HCT116 (cell line): ENCODE results near the gene RAI1. TPM values are rescaled to one million over a fixed set of nuclear protein-coding genes. Genes with fewer than 3 reads are reported as not detected.

Experiments used
- ATAC-seq: fragments of 200-7000 bp; cut with Tn5 transposase; 2 replicates; pipeline ENCODE4 v1.9.1; 2020; ENCODE audit warnings: mild to moderate bottlenecking, moderate library complexity
- BruUV-seq: library from RNA; stranded (reverse); fragments of 400-500 nt; replicated peaks from 2 replicates; lab custom pipeline; 2021; lab: Mats Ljungman, UMichigan
- CTCF ChIA-PET: fragments of 300-600 bp; sonication (Branson Sonifier 250); formaldehyde crosslinking; loops from one replicate; lab custom pipeline; 2021; ENCODE audit warnings: antibody characterized with exemption; lab: Charles Lee
- POLR2A ChIA-PET: fragments of 300-600, 350-600 bp; sonication (Branson Sonifier 250); formaldehyde crosslinking; loops from one replicate; lab custom pipeline; 2021; ENCODE audit warnings: antibody characterized with exemption; lab: Charles Lee
- RAD21 ChIA-PET, 2 experiments: fragments of 300-600 bp; sonication (Branson Sonifier 250); formaldehyde crosslinking; loops; one replicate each; lab custom pipeline; 2023; ENCODE audit warnings: low total read pairs in 2 of 2; ENCODE audit not compliant: uncharacterized antibody in 2 of 2, unreplicated experiment in 2 of 2, low non-redundant PET in 1 of 2; lab: Charles Lee
- DNase-seq: peaks from one replicate; pipeline ENCODE4 v3.0.0-alpha.2; 2010; ENCODE audit warnings: low read depth, low spot score
- H2AFZ ChIP-seq: fragments of 200-600 bp; shearing (Covaris generic), sonication (generic); 2 replicates; pipeline ENCODE4 v1.6.1; 2017; ENCODE audit warnings: low read depth, mixed run types, mixed read lengths, antibody characterized with exemption, low read length; ENCODE audit not compliant: poor library complexity, severe bottlenecking
- H3K27ac ChIP-seq: 2 replicates; pipeline ENCODE4 v1.5.1; 2012; ENCODE audit warnings: low read depth, low read length
- H3K27me3 ChIP-seq: fragments of 200-600 bp; sonication (generic); 2 replicates; pipeline ENCODE4 v1.6.1; 2016; ENCODE audit warnings: mixed run types, low read length, mixed read lengths; ENCODE audit not compliant: insufficient read depth
- H3K36me3 ChIP-seq, 2 experiments: fragments of 200-500 bp in 1 of 2; fragments of 200-600 bp in 1 of 2; sonication (Bioruptor generic) in 1 of 2; sonication (generic) in 1 of 2; 2 replicates each; pipeline versions ENCODE4 v1.5.1 to v1.6.1; 2014 to 2016; ENCODE audit warnings: low read length in 2 of 2, inconsistent platforms in 1 of 2, mixed read lengths in 1 of 2, mixed run types in 1 of 2; ENCODE audit not compliant: insufficient read depth in 2 of 2, control insufficient read depth in 1 of 2
- H3K4me1 ChIP-seq, 2 experiments: fragments of 200-600 bp in 1 of 2; sonication (generic) in 1 of 2; 2 replicates each; pipeline versions ENCODE4 v1.5.1 to v1.6.1; 2012 to 2017; ENCODE audit warnings: low read length in 2 of 2, inconsistent platforms in 1 of 2, mild to moderate bottlenecking in 1 of 2, mixed read lengths in 1 of 2, mixed run types in 1 of 2, moderate library complexity in 1 of 2; ENCODE audit not compliant: insufficient read depth in 2 of 2, control insufficient read depth in 1 of 2
- H3K4me2 ChIP-seq: fragments of 200-600 bp; sonication (generic); 2 replicates; pipeline ENCODE4 v1.6.1; 2017; ENCODE audit warnings: mixed run types, low read length, mixed read lengths
- H3K4me3 ChIP-seq, 2 experiments: fragments of 200-600 bp in 1 of 2; sonication (generic) in 1 of 2; replicated peaks in 1 of 2; 2 replicates each; pipeline ENCODE4 v1.5.1; 2011 to 2016; ENCODE audit warnings: low read length in 2 of 2, control low read depth in 1 of 2, low read depth in 1 of 2, mild to moderate bottlenecking in 1 of 2, mixed read lengths in 1 of 2, mixed run types in 1 of 2
- H3K79me2 ChIP-seq: fragments of 200-600 bp; sonication (generic); 2 replicates; pipeline ENCODE4 v1.6.1; 2017; ENCODE audit warnings: mild to moderate bottlenecking, mixed run types, low read length, moderate library complexity, mixed read lengths; ENCODE audit not compliant: insufficient read depth
- H3K9ac ChIP-seq: fragments of 200-600 bp; sonication (generic); 2 replicates; pipeline ENCODE4 v1.6.1; 2016; ENCODE audit warnings: low read length, mixed read lengths
- H3K9me2 ChIP-seq: fragments of 200-600 bp; sonication (generic), shearing (Covaris generic); 2 replicates; pipeline ENCODE4 v1.6.1; 2017; ENCODE audit warnings: mixed run types, mild to moderate bottlenecking, moderate library complexity; ENCODE audit not compliant: insufficient read depth
- H3K9me3 ChIP-seq, 2 experiments: fragments of 200-500 bp in 1 of 2; fragments of 200-600 bp in 1 of 2; sonication (Bioruptor generic) in 1 of 2; sonication (generic) in 1 of 2; 2 replicates each; pipeline ENCODE4 v1.6.1; 2014 to 2017; ENCODE audit warnings: low read length in 2 of 2, mixed read lengths in 2 of 2, inconsistent platforms in 1 of 2, low read depth in 1 of 2, mild to moderate bottlenecking in 1 of 2, mixed run types in 1 of 2, moderate library complexity in 1 of 2; ENCODE audit not compliant: control insufficient read depth in 1 of 2, insufficient read depth in 1 of 2
- H4K20me1 ChIP-seq: fragments of 200-600 bp; sonication (generic), shearing (Covaris generic); 2 replicates; pipeline ENCODE4 v1.6.1; 2017; ENCODE audit warnings: mixed run types, mild to moderate bottlenecking, moderate library complexity; ENCODE audit not compliant: insufficient read depth
- ATF3 ChIP-seq: IDR thresholded peaks from 2 replicates; pipeline ENCODE4 v1.6.1; 2012
- CBX3 ChIP-seq: IDR thresholded peaks from 2 replicates; pipeline ENCODE4 v1.6.1; 2012; ENCODE audit warnings: low read depth
- CEBPB ChIP-seq: IDR thresholded peaks from 2 replicates; pipeline ENCODE4 v1.6.1; 2012; ENCODE audit warnings: low read depth
- EGR1 ChIP-seq: IDR thresholded peaks from 2 replicates; pipeline ENCODE4 v1.6.1; 2012; ENCODE audit warnings: low read depth
- ELF1 ChIP-seq: IDR thresholded peaks from 2 replicates; pipeline ENCODE4 v1.6.1; 2012; ENCODE audit warnings: low read depth, borderline replicate concordance
- EZH2phosphoT487 ChIP-seq: fragments of 200-600 bp; IDR thresholded peaks from 2 replicates; pipeline ENCODE4 v1.6.1; 2018; ENCODE audit warnings: antibody characterized with exemption, borderline replicate concordance
- FOSL1 ChIP-seq: IDR thresholded peaks from 2 replicates; pipeline ENCODE4 v1.6.1; 2012; ENCODE audit warnings: low read depth
- JUND ChIP-seq: IDR thresholded peaks from 2 replicates; pipeline ENCODE4 v1.6.1; 2012
- MAX ChIP-seq: IDR thresholded peaks from 2 replicates; pipeline ENCODE4 v1.6.1; 2012
- POLR2A ChIP-seq: IDR thresholded peaks from 2 replicates; pipeline ENCODE4 v1.7.0; 2011; ENCODE audit warnings: borderline replicate concordance; ENCODE audit not compliant: insufficient read depth, insufficient read length; ENCODE audit errors: extremely low read depth
- POLR2AphosphoS5 ChIP-seq: IDR thresholded peaks from 2 replicates; pipeline ENCODE4 v1.6.1; 2011; ENCODE audit warnings: mild to moderate bottlenecking, low read depth, low read length, moderate library complexity
- REST ChIP-seq: IDR thresholded peaks from 2 replicates; pipeline ENCODE4 v1.6.1; 2012; ENCODE audit warnings: low read depth
- SIN3A ChIP-seq: IDR thresholded peaks from 2 replicates; pipeline ENCODE4 v1.6.1; 2012; ENCODE audit warnings: low read depth
- SP1 ChIP-seq: IDR thresholded peaks from 2 replicates; pipeline ENCODE4 v1.6.1; 2012; ENCODE audit warnings: low read depth
- TCF7L2 ChIP-seq: IDR thresholded peaks from 2 replicates; pipeline ENCODE4 v1.7.0; 2011; ENCODE audit warnings: borderline replicate concordance, inconsistent platforms; ENCODE audit not compliant: insufficient read depth, insufficient read length; ENCODE audit errors: extremely low read depth
- YY1 ChIP-seq: IDR thresholded peaks from 2 replicates; pipeline ENCODE4 v1.6.1; 2011; ENCODE audit warnings: low read length, low read depth, moderate library complexity, mild to moderate bottlenecking; ENCODE audit not compliant: insufficient replicate concordance; ENCODE audit errors: extremely low read depth
- ZFX ChIP-seq: fragments of 450-650 bp; IDR thresholded peaks from 2 replicates; pipeline ENCODE4 v1.6.1; 2017
- ZNF274 ChIP-seq: fragments of 200-500 bp; sonication (Bioruptor generic); IDR thresholded peaks from 2 replicates; pipeline ENCODE4 v1.6.1; 2014; ENCODE audit warnings: mild to moderate bottlenecking, low read depth, low read length, inconsistent platforms
- intact Hi-C: fragments of 100-400 bp; cut with micrococcal nuclease; formaldehyde crosslinking; loops from 2 replicates; pipeline ENCODE4 v1.10.0; 2022
- total RNA-seq: library from RNA; stranded (reverse); gene quantifications from one replicate; pipeline ENCODE4 v1.2.1, GENCODE V29; 2021; ENCODE audit not compliant: unreplicated experiment

RAI1 gene
- total RNA-seq, 1 experiment from 2014 or later: 38.5 TPM

- TF ChIP-seq REST (no peak), POLR2A (no peak), FOSL1 (no peak), SP1 (no peak)
Measured at GRCh38 chr17:17698371-17698770, 17.1 kb downstream of the RAI1 start (continued).

- Histone ChIP-seq H4K20me1 (no peaks in the 10 kb centered on the region; the same call in 1 of the 2 replicates), H3K27ac (no peak overlapping the region; the same call in 1 of the 2 replicates), H3K36me3 (0 out of 4 replicates have a peak, but pooled peaks cover 0 to 4% of the 10 kb centered on the region in 2 experiments), H3K4me1 (peaks cover 33 to 74% of the 10 kb centered on the region in 2 experiments), H3K9ac (0 out of 2 replicates have a peak overlapping the region, but pooled peaks have one; percentile 20), H3K4me3 (no peak overlapping the region), H2AFZ (no peak overlapping the region), H3K9me3 (no peaks in the 10 kb centered on the region), H3K4me2 (peak overlapping the region; percentile 18; the same call in 1 of the 2 replicates), H3K9me2 (no peaks in the 10 kb centered on the region), H3K79me2 (peaks cover 94% of the 10 kb centered on the region), H3K27me3 (no peaks in the 10 kb centered on the region)
- ChIA-PET RAD21 (interaction anchor here in 1 of 2 experiments (0.7 kb wide), 1 partner anchor 137 kb away, joined by 4 read pairs; no protein-coding TSS in a partner anchor), POLR2A (no interaction called here), CTCF (no interaction called here)
- intact Hi-C loops: no loop called here
- ATAC-seq (no peak), DNase-seq (no peak)
- no TSS peak for BruUV-seq
- TF ChIP-seq SIN3A (no peak), CBX3 (no peak), FOSL1 (no peak), YY1 (no peak), EZH2phosphoT487 (no peak), JUND (no peak), MAX (no peak), ATF3 (no peak), CEBPB (no peak), REST (no peak), POLR2AphosphoS5 (no peak), POLR2A (no peak), ZNF274 (no peak), EGR1 (no peak), ELF1 (no peak), TCF7L2 (no peak), ZFX (no peak)
Measured at GRCh38 chr17:17698869-17699351, 17.7 kb downstream of the RAI1 start.
